ENCODE results near the gene HARBI1.

DNA sequence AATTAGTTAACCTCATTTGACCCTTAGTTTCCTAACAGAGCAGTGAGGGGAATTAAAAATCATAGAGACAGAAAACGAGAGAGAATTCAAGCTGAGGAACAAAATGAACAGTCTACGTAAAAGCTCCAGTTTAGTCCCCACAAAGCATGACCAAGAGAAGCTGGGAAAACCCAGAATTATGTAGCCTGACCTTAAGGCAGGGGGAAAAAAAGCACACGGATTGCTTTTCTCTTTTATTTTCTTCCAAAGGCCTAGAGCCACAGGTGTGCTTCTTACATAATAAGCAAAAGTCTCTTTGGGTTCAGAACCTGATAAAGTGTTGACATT lies 22.7 kb downstream of the HARBI1 start:
- TF ChIP-seq ZNF79 (CRISPR knock-in tag; IDR thresholded peaks at IDR 0.05; ENCODE audit: low read depth) (no peak), NFYB (IDR thresholded peaks at IDR 0.05; ENCODE audit: extremely low read depth, insufficient read length) (no peak), ZBED1 (IDR thresholded peaks at IDR 0.05) (no peak), NFE2L1 (tag; IDR thresholded peaks at IDR 0.05; ENCODE audit: borderline replicate concordance, low read depth) (no peak), JUN (IDR thresholded peaks at IDR 0.05; ENCODE audit: borderline replicate concordance, low read depth, low read length) (no peak), JUN (CRISPR knock-in tag; IDR thresholded peaks at IDR 0.05; ENCODE audit: borderline replicate concordance) (no peak), SMC3 (conservative IDR thresholded peaks at IDR 0.05; ENCODE audit: insufficient read depth, low read depth, low read length) (no peak), MAFK (IDR thresholded peaks at IDR 0.05; ENCODE audit: low read length) (no peak)
- TF ChIP-seq, protein P1, sequence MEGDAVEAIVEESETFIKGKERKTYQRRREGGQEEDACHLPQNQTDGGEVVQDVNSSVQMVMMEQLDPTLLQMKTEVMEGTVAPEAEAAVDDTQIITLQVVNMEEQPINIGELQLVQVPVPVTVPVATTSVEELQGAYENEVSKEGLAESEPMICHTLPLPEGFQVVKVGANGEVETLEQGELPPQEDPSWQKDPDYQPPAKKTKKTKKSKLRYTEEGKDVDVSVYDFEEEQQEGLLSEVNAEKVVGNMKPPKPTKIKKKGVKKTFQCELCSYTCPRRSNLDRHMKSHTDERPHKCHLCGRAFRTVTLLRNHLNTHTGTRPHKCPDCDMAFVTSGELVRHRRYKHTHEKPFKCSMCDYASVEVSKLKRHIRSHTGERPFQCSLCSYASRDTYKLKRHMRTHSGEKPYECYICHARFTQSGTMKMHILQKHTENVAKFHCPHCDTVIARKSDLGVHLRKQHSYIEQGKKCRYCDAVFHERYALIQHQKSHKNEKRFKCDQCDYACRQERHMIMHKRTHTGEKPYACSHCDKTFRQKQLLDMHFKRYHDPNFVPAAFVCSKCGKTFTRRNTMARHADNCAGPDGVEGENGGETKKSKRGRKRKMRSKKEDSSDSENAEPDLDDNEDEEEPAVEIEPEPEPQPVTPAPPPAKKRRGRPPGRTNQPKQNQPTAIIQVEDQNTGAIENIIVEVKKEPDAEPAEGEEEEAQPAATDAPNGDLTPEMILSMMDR (IDR thresholded peaks at IDR 0.05 in 2 of 3, conservative IDR thresholded peaks at IDR 0.05 in 1 of 3; ENCODE audit: insufficient read depth in 2 of 3, low read depth in 1 of 3, low read length in 3 of 3): no peak
- TF ChIP-seq, protein P2, sequence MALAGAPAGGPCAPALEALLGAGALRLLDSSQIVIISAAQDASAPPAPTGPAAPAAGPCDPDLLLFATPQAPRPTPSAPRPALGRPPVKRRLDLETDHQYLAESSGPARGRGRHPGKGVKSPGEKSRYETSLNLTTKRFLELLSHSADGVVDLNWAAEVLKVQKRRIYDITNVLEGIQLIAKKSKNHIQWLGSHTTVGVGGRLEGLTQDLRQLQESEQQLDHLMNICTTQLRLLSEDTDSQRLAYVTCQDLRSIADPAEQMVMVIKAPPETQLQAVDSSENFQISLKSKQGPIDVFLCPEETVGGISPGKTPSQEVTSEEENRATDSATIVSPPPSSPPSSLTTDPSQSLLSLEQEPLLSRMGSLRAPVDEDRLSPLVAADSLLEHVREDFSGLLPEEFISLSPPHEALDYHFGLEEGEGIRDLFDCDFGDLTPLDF (CRISPR knock-in tag; IDR thresholded peaks at IDR 0.05): no peak
- TF ChIP-seq, protein P3, sequence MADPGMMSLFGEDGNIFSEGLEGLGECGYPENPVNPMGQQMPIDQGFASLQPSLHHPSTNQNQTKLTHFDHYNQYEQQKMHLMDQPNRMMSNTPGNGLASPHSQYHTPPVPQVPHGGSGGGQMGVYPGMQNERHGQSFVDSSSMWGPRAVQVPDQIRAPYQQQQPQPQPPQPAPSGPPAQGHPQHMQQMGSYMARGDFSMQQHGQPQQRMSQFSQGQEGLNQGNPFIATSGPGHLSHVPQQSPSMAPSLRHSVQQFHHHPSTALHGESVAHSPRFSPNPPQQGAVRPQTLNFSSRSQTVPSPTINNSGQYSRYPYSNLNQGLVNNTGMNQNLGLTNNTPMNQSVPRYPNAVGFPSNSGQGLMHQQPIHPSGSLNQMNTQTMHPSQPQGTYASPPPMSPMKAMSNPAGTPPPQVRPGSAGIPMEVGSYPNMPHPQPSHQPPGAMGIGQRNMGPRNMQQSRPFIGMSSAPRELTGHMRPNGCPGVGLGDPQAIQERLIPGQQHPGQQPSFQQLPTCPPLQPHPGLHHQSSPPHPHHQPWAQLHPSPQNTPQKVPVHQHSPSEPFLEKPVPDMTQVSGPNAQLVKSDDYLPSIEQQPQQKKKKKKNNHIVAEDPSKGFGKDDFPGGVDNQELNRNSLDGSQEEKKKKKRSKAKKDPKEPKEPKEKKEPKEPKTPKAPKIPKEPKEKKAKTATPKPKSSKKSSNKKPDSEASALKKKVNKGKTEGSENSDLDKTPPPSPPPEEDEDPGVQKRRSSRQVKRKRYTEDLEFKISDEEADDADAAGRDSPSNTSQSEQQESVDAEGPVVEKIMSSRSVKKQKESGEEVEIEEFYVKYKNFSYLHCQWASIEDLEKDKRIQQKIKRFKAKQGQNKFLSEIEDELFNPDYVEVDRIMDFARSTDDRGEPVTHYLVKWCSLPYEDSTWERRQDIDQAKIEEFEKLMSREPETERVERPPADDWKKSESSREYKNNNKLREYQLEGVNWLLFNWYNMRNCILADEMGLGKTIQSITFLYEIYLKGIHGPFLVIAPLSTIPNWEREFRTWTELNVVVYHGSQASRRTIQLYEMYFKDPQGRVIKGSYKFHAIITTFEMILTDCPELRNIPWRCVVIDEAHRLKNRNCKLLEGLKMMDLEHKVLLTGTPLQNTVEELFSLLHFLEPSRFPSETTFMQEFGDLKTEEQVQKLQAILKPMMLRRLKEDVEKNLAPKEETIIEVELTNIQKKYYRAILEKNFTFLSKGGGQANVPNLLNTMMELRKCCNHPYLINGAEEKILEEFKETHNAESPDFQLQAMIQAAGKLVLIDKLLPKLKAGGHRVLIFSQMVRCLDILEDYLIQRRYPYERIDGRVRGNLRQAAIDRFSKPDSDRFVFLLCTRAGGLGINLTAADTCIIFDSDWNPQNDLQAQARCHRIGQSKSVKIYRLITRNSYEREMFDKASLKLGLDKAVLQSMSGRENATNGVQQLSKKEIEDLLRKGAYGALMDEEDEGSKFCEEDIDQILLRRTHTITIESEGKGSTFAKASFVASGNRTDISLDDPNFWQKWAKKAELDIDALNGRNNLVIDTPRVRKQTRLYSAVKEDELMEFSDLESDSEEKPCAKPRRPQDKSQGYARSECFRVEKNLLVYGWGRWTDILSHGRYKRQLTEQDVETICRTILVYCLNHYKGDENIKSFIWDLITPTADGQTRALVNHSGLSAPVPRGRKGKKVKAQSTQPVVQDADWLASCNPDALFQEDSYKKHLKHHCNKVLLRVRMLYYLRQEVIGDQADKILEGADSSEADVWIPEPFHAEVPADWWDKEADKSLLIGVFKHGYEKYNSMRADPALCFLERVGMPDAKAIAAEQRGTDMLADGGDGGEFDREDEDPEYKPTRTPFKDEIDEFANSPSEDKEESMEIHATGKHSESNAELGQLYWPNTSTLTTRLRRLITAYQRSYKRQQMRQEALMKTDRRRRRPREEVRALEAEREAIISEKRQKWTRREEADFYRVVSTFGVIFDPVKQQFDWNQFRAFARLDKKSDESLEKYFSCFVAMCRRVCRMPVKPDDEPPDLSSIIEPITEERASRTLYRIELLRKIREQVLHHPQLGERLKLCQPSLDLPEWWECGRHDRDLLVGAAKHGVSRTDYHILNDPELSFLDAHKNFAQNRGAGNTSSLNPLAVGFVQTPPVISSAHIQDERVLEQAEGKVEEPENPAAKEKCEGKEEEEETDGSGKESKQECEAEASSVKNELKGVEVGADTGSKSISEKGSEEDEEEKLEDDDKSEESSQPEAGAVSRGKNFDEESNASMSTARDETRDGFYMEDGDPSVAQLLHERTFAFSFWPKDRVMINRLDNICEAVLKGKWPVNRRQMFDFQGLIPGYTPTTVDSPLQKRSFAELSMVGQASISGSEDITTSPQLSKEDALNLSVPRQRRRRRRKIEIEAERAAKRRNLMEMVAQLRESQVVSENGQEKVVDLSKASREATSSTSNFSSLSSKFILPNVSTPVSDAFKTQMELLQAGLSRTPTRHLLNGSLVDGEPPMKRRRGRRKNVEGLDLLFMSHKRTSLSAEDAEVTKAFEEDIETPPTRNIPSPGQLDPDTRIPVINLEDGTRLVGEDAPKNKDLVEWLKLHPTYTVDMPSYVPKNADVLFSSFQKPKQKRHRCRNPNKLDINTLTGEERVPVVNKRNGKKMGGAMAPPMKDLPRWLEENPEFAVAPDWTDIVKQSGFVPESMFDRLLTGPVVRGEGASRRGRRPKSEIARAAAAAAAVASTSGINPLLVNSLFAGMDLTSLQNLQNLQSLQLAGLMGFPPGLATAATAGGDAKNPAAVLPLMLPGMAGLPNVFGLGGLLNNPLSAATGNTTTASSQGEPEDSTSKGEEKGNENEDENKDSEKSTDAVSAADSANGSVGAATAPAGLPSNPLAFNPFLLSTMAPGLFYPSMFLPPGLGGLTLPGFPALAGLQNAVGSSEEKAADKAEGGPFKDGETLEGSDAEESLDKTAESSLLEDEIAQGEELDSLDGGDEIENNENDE (IDR thresholded peaks at IDR 0.05; ENCODE audit: low read depth, low read length): no peak
- TF ChIP-seq, protein P4, sequence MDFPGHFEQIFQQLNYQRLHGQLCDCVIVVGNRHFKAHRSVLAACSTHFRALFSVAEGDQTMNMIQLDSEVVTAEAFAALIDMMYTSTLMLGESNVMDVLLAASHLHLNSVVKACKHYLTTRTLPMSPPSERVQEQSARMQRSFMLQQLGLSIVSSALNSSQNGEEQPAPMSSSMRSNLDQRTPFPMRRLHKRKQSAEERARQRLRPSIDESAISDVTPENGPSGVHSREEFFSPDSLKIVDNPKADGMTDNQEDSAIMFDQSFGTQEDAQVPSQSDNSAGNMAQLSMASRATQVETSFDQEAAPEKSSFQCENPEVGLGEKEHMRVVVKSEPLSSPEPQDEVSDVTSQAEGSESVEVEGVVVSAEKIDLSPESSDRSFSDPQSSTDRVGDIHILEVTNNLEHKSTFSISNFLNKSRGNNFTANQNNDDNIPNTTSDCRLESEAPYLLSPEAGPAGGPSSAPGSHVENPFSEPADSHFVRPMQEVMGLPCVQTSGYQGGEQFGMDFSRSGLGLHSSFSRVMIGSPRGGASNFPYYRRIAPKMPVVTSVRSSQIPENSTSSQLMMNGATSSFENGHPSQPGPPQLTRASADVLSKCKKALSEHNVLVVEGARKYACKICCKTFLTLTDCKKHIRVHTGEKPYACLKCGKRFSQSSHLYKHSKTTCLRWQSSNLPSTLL (IDR thresholded peaks at IDR 0.05): no peak

Data from K562 (cell line).